GM12892 (cell line): ENCODE data around the gene HES5.

ENCODE experiments used
- POLR2A ChIP-seq: IDR thresholded peaks from 2 replicates; pipeline ENCODE4 v1.6.1; 2011; ENCODE audit warnings: low read depth, low read length, control low read depth
- POLR2AphosphoS5 ChIP-seq: IDR thresholded peaks from 2 replicates; pipeline ENCODE4 v1.6.1; 2011; ENCODE audit warnings: low read depth, low read length, control low read depth
- TAF1 ChIP-seq: IDR thresholded peaks from 2 replicates; pipeline ENCODE4 v1.6.1; 2011; ENCODE audit warnings: low read depth, mild to moderate bottlenecking, control low read depth, low read length, borderline replicate concordance

DNA sequence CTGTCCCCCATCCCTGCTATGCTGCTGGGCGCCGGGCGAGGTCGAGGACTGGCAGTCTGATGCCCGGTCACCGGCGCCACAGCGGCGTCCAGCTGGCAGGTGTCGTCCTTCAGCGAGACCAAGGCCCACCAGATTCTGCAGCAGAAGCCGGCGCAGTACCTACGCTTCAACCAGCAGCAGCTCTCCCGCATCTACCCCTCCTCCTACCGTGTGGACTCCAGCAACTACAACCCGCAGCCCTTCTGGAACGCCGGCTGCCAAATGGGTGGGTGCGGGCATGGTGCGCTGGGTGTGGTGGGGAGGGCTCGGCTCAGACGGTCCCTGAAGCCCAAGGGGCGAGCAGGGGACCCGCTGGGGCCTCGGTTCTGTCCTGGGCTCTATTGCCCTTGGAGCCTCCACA lies 33.3 kb downstream of the HES5 start:
- TF ChIP-seq POLR2AphosphoS5 (no peak), POLR2A (no peak), TAF1 (no peak)
